PFSK-1 (cell line): Measurements from ENCODE around the gene CEP135.

Experiments
- FOXP2 ChIP-seq: optimal IDR thresholded peaks from 2 replicates; pipeline ENCODE3; 2011; ENCODE audit warnings: borderline replicate concordance, control low read depth, inconsistent platforms; ENCODE audit not compliant: insufficient read depth; ENCODE audit errors: extremely low read length, extremely low read depth
- POLR2AphosphoS5 ChIP-seq: IDR thresholded peaks from 2 replicates; pipeline ENCODE4 v1.6.1; 2012; ENCODE audit warnings: low read depth, mild to moderate bottlenecking, control low read depth, low read length, moderate library complexity
- SIN3A ChIP-seq: IDR thresholded peaks from 2 replicates; pipeline ENCODE4 v1.6.1; 2012; ENCODE audit warnings: mild to moderate bottlenecking, low read length, moderate library complexity, borderline replicate concordance; ENCODE audit not compliant: insufficient read depth
- TAF1 ChIP-seq: IDR thresholded peaks from 2 replicates; pipeline ENCODE4 v1.6.1; 2012; ENCODE audit warnings: low read length, control low read depth, borderline replicate concordance; ENCODE audit not compliant: insufficient read depth
- TF ChIP-seq, protein P1 (sequence below), 2 experiments: IDR thresholded peaks; 2 replicates each; pipeline versions ENCODE4 v1.6.1 to v1.8.0; 2011 to 2012; ENCODE audit warnings: low read depth in 2 of 2, low read length in 2 of 2, control low read depth in 1 of 2, inconsistent platforms in 1 of 2, mild to moderate bottlenecking in 1 of 2, moderate library complexity in 1 of 2; ENCODE audit not compliant: insufficient read depth in 1 of 2

The CEP135 gene

DNA sequence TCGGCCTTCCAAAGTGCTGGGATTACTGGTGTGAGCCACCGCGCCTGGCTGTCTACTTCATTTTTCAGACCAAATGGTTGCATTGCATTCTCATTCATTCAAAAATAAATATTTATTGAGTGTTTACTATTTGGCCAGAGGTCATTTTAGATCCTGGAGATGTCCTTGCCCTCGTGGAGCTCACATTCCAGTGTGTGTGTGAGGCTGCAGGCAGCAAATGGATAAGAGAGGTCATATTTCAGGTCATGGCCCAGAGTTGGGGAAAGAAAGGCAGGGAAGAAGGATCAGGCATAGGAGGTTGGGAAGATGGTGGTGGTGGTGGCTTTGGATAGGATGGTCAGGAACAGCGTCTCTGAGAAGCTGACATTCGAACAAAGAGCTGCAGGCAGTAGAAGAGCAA, 119.1 kb downstream of the CEP135 start:
- TF ChIP-seq, protein P1, sequence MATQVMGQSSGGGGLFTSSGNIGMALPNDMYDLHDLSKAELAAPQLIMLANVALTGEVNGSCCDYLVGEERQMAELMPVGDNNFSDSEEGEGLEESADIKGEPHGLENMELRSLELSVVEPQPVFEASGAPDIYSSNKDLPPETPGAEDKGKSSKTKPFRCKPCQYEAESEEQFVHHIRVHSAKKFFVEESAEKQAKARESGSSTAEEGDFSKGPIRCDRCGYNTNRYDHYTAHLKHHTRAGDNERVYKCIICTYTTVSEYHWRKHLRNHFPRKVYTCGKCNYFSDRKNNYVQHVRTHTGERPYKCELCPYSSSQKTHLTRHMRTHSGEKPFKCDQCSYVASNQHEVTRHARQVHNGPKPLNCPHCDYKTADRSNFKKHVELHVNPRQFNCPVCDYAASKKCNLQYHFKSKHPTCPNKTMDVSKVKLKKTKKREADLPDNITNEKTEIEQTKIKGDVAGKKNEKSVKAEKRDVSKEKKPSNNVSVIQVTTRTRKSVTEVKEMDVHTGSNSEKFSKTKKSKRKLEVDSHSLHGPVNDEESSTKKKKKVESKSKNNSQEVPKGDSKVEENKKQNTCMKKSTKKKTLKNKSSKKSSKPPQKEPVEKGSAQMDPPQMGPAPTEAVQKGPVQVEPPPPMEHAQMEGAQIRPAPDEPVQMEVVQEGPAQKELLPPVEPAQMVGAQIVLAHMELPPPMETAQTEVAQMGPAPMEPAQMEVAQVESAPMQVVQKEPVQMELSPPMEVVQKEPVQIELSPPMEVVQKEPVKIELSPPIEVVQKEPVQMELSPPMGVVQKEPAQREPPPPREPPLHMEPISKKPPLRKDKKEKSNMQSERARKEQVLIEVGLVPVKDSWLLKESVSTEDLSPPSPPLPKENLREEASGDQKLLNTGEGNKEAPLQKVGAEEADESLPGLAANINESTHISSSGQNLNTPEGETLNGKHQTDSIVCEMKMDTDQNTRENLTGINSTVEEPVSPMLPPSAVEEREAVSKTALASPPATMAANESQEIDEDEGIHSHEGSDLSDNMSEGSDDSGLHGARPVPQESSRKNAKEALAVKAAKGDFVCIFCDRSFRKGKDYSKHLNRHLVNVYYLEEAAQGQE (IDR thresholded peaks at IDR 0.05; ENCODE audit: insufficient read depth in 1 of 2, low read depth in 2 of 2, low read length in 2 of 2), result no peak
- TF ChIP-seq SIN3A, result no peak
- no peak for TF ChIP-seq POLR2AphosphoS5
- TF ChIP-seq TAF1, result no peak
- no peak for TF ChIP-seq FOXP2

DNA sequence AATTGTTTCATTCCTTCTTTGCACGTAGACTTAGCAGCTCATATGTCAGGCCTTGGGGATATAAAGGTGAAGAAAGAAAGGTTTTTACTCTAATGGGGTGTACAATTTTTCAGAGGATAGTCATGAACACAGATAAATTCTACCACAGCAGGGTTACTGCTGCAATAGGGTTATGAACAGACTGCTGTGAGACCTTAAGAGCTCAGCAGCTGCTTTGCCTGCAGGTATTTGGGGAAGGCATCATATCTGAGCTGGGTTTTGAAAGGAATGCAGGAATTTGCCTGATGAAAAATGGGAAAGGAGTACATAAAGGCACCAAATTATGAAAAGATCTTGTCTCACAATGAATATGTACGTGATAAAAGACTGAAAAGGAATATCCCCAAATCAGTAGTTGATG, 128.9 kb downstream of the CEP135 start:
- TF ChIP-seq FOXP2 (no peak), POLR2AphosphoS5 (no peak), SIN3A (no peak), TAF1 (no peak)
- TF ChIP-seq, protein P1 (IDR thresholded peaks at IDR 0.05; ENCODE audit: insufficient read depth in 1 of 2, low read depth in 2 of 2, low read length in 2 of 2), result no peak

DNA sequence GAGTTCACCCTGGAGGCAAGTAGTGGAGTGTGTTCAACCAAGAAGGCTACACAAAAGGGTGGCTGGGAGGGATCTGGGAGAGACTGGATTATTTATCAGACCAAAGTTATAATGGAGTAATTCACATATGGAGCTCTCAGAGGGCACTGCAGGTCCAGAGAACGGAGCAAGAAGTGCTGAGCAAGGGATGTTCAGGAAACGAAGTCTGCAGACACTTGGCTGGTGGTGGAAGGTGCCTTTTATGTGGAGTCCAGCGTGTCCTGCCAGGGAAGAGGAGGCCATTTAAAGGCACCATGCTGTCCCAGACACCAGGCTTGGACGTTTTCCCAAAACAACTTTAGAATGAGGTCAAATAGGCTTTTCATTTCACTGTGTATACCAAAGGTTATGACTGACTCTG, 130.1 kb downstream of the CEP135 start:
- TF ChIP-seq TAF1, result no peak
- TF ChIP-seq, protein P1 (IDR thresholded peaks at IDR 0.05; ENCODE audit: insufficient read depth in 1 of 2, low read depth in 2 of 2, low read length in 2 of 2), result no peak
- TF ChIP-seq SIN3A, result no peak
- no peak for TF ChIP-seq FOXP2
- no peak for TF ChIP-seq POLR2AphosphoS5

DNA sequence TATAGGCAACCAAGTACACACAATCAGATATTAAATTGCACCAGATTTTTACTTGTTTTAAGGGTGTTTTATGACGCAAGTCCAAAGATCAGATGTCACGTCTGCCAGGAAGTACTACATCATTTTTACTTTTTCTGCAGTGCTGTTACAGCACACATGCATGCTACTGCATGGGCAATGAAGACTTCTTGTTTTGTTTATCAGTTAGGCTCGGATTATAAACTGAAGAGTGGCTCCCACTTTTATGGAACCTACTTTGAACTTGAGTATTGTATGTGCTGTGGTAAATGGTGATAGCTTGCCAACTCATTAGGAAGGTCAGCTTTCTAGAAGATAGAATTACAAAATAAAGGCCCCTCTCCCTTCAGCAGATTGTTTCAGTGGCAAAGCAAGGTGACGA, 131.6 kb downstream of the CEP135 start:
- no peak for TF ChIP-seq SIN3A
- no peak for TF ChIP-seq TAF1
- no peak for TF ChIP-seq FOXP2
- no peak for TF ChIP-seq POLR2AphosphoS5
- TF ChIP-seq, protein P1 (IDR thresholded peaks at IDR 0.05; ENCODE audit: insufficient read depth in 1 of 2, low read depth in 2 of 2, low read length in 2 of 2), result no peak

DNA sequence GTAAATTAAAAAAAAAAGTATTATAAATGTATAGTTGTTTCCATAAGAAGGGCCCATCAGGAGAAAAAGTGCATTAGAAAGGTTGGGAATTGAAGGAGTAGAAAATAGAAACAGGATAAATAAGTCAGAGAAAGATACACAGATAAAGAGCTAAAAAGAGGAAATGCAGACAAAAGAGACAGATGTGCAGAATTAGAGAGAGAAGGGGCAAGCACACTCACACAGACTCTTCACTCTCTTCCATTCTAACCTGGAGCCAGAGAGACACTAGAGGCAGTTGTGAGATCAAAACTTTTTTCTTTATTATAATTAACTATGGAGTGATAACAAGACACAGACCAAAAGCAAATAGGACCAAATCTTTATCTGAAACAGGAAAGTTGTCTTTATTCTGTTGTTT, 134.1 kb downstream of the CEP135 start:
- TF ChIP-seq TAF1 (no peak), FOXP2 (no peak), POLR2AphosphoS5 (no peak), SIN3A (no peak)
- TF ChIP-seq, protein P1 (IDR thresholded peaks at IDR 0.05; ENCODE audit: insufficient read depth in 1 of 2, low read depth in 2 of 2, low read length in 2 of 2), result no peak
